NOMO-1 (cell line): ENCODE results near the gene SMIM45.
A peak's percentile ranks its signal among the peaks of the same experiment; 100 is the strongest.
"Not testable (repeated sequence)": the region's sequence is repeated elsewhere in the genome, so short reads cannot be mapped to it uniquely, and the experiment has no call there.

Experiments used
- DNase-seq, 2 experiments: peaks; one replicate each; lab custom pipeline; 2025; ENCODE audit not compliant: unreplicated experiment in 2 of 2; lab: John Stamatoyannopoulos, UW

The SMIM45 gene

DNA sequence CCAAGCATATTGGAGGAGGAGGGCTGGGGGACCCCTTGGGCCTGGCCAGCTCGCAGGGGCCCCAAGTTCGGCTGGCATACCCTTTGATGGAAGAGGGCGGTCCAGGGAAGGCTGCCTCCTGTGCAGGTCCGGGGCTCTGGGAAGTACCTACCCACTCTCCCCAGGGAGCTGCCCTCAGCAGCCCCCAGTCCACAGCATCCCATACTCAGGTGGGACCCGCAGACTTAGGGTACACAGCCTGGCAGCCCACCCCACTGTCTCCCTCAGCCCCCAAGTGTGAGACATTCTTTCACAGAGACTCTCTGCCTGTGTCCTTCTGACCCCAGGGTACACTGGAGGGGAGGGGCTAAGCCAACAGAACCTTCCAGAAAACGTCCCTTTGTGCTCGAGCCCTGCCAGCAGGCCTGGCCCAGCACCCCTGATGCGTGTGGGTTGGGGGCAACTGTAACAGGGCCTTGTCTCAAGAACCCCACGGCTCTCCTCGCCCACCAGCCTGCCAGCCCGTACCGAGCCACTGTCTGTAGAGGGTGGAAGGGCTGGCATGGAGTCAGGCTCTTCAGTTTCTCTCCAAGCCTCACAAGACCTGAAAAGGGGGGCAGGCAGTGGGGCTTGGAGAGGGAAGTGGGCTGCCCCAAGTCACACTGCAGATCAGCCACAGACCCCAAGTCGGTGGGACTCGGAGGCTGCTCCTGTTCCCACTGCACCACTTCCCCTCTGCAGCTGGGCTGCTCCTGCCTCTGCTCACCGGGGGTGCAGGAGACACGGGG lies 18.4 kb upstream of the SMIM45 start:
- DNase-seq, result no peak

DNA sequence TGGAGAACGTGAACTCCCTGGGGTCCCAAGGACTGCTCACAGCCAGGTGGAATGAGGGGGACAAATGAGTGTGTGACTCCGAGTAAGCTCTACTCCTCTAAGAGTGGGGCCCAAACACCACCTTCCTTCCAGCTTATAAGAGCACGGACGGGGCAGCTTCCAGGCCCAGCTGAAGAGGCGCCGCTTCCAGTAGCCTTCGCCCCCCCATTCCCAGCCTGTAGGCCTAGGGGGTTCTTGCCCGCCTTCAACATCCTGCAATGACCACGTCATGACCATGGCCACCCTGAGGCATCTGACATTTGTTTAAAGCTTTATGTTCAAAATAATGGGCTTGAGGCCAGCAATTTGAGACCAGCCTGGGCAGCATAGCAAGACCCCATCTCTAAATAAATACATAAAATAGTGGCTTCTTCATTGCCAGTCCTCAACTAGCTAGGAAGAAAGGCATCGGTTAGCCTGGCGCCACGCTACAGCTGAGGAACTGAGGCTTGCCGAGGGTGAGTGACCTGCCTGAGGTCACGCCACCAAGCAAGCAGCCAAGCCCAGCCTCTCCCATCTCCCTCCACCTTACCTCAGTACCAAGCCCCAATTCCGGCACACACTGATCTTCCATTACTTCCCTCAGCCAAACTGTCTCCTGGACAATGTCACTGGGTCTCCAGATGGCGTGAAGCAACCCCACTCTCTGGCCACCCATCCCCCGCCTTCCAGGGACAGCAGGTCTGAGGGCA lies 17.5 kb upstream of the SMIM45 start:
- no peak for DNase-seq

DNA sequence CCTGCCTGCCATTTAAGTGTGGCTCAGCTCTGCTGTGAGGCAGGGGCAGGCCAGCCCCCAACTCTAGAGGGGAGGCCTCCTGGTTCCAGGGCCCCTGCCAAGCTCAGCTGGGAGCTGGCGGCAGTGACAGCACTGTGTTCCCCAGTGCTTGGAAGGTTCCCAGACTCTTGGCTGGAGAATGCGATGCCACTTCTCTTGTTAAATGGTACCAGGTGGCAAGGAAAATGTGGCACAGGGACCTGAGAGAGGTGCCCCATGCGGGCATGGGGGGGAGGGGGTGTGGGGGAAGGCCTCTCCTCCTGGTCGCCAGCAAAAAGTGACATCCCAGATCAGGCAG lies 17.0 kb upstream of the SMIM45 start:
- no peak for DNase-seq

DNA sequence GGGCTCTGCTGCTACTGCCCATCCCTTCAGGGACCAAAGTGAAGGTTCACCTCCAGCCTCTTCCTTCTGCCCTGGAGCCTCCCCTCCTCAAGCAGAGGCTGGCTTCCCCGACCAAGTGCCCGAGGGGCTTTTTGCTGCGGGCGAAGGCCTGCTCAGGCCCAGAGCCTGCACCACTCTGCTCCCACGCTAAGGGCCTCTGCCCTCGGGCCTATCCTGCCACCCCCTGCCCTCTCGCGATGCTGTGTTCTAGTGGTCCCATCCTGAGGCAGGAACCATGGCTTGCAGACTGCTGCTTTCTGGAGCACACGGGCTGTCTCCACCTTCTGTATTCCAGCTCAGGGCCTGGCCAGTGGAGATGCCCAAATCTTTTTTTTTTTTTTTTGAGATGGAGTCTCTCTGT lies 16.4 kb upstream of the SMIM45 start:
- DNase-seq, result no peak

DNA sequence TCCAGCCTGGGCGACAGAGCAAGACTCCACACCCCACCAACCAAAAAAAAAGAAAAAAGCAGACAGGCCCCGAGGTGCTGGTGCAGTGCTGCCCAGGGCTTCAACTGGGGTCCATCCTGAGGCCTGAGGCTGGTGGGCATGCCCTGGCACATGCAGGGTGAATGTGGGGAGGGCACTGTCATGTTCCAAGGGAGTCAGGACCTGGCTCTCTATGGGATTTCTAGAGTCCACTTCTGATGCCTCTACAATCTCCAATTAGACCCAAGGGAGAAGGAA lies 15.1 kb upstream of the SMIM45 start:
- no peak for DNase-seq

DNA sequence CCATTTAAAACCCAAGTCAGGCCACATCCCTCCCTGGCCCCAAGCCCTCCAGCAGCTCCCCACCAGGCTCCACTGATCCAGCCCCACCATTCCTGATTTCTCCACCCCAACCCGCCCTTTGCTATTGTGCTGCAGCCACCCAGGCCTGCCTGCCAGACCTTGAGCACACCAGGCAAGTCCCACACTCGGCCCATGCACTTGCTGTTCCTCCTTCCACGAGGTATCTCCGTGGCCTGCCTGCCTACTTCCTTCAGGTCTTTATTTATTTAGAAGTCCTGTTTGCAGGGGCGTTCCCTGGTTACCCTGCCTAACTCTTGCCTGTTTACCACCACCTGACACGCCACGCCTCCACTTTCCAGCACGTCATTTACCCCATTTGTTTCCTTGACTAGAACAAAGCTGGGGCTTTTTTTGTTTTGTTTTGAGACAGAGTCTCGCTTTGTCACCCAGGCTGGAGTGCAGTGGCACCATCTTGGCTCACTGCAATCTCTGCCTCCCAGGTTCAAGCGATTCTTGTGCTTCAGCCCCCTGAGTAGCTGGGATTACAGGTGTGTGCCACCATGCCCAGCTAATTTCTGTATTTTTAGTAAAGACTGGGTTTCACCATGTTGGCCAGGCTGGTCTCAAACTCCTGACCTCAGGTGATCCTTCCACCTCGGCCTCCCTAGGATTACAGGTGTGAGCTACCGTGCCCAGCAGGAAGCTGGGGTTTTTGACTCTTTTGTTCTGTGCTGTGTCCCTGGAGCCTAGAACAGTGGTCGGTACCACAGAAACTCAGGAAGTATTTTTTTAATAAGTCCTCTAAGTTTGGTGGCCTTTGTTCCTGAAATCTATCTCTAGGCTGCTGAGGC lies 11.7 kb upstream of the SMIM45 start:
- no peak for DNase-seq

DNA sequence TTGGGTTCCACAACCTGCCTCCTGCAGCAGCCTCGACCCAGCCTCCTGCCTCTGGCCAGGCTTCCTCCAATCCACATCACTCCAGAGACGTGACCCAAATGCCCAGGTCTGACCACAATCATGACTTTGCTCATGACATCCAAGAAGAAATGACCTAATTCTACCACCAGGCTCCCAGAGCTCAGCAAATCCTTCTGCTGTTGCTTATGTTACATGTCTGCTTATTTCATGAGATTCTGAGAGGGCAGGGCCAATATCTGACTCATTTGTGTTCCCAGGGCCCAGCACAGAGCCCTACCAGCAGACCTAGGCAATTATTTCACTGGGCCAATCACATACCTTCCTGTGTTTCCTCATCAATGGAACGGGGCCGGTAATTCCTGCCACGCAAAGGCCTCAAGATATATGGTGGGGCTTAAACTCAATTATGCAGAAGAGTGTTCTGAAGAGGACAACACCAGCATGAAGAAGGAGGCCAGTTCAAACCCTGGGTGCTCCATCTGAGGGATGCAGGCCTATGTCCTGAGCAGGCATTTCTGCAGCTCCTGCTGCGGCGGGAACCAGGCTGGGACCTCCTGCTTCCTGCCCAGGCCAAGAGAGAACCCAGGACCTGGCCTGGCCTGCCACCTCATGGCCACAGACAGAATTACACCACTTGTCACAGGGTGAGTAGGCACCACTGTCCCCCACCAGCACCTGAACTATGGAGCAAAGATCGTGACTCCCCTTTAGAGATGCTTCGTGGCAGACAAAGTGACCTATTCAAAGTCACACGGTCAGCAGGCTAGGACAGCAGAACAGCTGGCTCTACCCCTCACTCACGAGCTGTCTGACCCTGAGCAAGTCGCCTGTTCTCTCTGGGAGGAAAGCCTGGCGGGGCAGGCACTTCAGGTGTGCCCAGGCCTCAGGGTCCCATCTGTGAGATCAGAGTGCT lies 10.9 kb upstream of the SMIM45 start:
- peak; percentile 66 to 69 for DNase-seq

DNA sequence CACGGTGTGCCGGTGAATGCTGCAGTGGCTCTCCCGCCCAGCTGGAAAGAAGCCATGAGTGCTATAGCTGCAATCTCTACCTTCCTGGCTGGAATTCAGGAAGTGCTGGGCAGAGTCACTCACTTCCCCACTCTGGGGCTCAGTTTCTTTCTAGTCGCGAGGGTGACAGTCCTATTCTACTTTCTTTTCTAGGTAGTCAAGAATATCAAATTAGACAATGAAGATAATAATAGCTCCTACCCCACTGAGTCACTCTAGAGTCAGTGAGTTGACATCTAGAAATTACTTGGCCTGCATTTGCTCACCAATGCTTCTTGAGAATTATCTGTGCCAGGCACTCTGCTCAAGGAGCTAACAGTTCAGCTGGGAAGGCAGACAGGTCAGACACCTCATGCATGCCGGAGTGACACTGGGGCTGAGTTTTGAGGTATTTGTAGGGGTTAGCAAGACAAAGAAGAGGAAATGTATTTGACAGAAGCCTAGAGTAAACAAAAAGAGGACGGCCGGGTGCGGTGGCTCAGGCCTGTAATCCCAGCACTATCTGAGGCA lies 8.2 kb upstream of the SMIM45 start:
- no peak for DNase-seq

DNA sequence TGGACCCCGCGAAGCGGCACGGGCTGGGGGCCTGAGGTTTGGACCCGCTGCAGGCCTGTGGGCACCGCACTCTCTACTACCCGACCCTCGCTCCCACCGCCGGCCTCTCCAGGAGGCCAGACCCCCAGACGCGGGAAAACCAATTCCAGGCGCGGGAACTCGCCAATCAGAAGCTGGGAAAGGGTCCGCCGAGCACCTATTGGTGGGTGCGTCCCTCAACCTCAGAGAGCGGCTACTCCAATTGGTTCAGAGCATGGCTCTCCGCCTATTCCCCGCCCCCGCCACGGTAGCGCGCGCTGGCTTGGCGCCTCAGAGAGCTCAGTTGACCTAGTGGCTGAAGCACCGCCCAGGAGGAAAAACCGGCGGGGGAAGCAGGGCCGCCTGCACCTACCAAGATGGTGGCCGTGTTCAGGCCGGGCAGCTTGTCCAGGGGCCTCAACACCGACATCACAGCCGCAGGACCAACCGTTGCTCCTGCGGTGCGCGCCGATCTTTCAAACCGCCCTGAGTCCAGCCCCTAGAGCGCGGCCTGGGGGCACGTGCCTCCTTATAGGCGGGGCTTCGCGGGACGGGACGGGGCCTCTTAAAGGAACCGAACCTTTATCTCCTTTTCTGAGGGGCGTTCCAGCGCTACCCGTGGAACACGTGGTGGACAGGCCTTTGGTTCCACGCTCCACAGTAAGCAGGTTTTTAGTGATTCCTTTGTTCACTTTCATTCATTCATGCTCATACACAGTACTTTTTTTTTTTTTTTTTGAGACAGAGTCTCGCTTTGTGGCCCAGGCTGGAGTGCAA lies 5.1 kb upstream of the SMIM45 start, which contains the start of gene CENPM:
TSS of gene CENPM (minus strand) at position 524 of the 795 bp plus-strand sequence. CDS start at position 448, 76 bp downstream.
- DNase-seq, result peak; percentile 95

DNA sequence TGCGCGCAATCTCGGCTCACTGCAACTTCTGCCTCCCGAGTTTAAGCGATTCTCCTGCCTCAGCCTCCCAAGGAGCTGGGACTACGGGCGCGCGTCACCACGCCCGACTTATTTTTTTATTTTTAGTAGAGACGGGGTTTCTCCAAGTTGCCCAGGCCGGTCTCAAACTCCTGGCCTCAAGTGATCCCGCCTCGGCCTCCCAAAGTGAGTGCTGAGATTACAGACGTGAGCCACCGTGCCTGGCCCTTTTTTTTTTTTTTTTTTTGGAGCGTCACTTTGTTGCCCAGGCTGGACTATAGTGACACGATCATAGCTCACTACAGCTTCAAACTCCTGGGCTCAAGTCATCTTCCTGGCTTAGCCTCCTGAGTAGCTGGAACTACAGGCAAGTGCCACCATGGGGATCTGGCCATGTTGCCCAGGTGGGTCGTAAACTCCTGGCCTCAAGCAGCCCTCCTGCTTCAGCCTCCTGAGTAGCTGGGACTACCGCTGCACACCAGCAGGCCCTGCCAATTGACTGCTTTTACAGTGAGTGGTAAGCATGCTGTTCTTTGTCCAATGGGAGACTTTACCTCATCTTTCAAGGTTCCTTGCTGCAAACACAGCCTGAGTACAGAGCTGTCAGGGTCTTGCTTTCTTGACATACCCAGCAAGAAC lies 4.4 kb upstream of the SMIM45 start:
- no peak for DNase-seq

DNA sequence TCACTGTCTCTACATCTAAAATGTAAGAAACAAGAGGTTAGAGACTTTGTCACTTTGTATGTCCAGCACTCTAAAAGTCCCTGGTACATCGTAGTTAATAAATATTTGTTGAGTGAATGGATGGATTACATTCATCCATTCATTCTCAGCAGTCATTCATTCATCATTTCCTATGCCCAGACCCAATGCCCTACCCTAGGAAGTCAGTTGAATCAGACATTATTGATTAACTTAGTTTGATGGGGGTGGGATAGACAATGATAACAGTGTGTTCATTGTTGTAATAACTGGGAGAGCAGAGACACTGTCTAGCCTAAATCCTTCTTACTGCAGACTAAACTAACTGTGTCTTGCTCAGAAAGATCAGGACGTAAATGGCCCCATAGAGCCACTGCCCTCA lies 3.8 kb upstream of the SMIM45 start:
- DNase-seq, result no peak

DNA sequence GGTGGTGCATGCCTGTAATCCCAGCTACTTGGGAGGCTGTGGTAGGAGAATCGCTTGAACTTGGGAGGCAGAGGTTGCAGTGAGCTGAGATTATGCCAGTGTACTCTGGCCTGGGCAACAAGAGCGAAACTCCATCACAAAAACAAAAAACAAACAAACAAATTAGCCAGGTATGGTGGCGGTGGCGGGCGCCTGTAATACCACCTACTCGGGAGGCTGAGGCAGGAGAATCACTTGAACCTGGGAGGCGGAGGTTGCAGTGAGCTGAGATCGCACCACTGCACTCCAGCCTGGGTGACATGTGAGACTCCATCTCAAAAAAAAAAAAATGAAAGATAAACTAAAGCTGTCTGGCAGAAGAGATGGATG lies 3.0 kb upstream of the SMIM45 start:
- DNase-seq, result not testable (repeated sequence)

DNA sequence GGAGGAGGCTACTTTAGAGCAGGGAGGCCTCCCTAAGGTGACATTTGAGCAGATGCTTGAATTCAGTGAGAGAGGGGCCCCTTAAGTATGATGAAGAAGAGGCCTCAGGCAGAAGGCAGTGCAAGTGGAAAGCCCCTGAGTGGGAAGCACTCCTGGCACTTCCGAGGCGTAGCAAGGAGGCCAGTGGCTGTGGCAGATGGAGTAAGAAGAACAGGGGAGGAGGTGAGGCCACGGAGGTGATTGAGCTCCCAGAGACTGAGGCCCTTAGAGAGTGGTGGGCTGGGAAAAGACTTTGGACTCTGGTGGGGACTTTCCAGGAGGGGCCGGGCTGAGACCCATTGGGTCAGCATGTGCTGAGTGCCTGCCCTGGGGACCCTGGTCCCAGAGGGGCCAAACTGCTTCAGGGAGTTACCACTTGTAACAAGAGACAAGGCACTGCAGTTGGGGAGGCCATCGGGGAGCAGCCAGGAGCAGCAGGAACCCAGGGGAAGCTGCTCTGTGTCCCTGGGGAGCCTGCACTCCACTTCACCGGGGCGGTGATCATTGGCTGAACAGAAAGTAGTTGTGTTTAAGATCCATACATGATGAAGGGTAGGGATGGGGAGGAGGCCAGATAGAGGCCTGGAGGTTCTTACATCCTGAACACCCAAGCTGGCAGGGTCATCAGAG lies 2.5 kb upstream of the SMIM45 start:
- no peak for DNase-seq

DNA sequence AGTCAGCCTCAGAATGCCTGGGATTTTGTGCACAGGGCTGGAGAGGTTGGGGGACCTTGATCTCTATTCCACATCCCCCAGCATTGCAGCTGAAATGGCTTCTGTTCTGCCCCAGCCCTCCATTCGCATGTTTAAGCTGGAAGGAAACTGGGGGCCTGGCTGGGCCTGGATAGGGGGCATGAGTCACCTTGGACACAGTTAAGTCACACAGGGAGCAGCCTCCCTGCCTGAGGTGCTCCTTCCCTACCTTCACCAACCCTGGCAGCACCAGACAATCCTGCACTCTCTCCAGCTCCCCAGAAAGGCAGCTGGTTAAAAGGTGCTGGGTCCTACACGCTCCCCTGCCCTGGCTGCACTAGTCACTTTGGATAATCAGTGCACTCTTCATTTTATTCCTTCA lies 763 bp downstream of the SMIM45 start:
- no peak for DNase-seq

DNA sequence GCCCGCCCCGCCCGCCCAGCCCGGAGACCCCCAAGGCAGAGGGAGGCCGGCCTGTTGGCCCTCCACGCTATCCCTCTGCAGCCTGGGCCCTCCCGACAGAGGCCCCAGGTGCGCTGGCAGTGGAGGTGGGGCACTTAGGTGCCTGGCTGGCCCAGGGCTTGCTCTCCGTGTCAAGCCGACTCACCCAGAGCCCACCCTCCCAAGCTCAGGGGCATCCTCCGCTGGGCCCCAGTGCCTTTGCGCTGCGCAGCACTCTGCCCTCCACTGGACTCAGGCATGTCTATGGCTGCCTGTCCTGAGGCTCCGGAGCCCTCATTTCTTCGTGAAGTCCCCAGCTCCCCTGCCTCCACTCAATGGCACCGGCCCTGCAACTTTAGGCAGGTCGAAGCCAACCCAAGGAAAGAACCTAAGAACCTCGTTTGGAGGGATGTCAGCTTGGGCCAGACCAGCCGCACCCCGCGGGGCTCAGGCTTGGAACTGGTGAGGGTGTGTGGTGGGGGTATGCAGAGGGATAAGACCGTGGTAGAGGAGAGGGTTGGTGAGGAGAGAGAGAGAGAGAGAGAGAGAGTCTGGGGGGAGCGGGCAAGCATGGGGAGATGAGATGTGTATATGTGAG lies 6.1 kb downstream of the SMIM45 start:
- no peak for DNase-seq

DNA sequence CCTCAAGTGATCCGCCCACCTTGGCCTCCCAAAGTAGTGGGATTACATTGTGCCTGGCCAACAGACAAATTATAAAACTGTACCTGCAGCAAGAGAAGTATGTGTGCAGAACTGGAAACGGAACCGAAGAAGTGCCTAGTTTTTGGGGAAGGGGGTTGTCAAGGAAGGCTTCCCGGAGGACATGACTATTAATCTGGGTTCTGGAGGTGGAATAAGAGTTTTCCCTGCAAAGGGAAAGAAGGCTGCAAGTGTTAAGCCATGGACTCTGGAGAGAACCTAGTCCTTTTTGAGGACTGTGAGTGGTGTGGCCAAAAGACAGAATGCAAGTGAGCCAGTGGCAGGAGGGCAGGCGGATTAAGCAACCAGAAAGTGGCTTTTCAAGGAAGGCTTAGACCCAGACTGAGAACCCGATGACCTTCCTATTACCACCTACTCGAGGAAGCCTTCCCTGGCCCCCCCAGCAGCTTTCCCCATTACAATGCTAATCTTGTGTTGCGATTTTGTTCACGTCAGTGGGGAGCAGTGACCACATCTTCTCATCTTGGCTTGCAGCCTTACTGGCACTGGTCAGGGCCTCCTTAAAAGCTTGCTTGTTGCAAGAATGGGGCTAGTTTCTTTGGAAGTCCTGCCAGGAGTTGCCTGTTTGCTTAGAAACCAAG lies 11.6 kb downstream of the SMIM45 start:
- DNase-seq, result peak in 1 of 2 experiments; percentile 16

DNA sequence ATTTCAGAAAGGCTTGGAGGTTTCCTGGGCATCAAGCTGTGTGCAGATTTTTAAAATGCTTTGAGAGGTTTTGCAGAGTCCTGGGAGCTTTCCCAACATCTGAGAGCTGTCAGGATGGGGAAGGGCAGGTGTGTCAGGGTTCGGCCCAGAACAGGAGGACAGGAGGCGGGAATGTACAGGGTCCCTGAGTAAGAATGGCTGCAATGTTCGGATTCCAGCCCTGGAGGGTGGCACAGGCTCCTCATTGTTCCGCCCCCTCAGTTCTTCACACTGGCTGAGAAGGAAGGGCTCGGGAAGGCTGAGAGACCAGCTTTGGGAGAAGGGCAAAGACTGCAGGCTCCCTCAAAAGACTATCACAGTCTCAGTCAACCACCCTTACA lies 12.2 kb downstream of the SMIM45 start:
- DNase-seq, result no peak

DNA sequence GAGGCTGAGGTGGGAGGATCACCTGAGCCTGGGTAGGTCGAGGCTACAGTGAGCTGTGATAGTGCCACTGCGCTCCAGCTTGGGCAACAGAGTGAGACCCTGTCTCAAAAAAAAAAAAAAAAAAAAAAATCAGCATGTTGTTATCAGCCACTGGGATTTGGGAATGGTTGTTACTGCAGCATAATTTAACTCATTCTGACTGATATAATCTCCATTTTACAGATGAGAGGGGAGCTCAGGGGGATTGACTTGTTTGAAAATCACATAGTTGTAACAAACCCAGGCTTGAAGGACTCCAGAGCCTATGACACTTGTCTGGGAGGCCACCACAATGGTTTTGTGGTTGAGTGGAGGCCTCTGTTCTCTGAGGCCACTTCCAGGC lies 14.3 kb downstream of the SMIM45 start:
- DNase-seq, result no peak
